ENCODE results near the gene CTDSPL.

Gene CTDSPL

DNA sequence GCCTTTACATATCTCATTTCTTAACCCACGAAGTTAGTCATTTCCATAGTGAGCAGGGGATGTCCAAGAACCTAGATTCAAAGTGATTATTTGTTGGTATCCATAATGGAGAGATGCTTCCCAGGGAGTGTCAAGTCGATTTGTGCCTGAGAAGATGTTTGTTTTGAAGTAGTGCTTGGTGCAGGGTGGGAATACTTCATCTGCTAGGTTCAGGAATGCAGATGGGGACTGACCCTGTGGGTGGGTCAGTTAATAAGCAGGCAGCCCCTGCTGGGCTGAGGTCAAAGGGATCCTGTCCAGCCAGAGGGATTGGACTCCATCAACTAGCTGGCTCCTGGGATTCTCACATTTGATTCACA is 84.8 kb downstream of the CTDSPL start:
- Histone ChIP-seq H3K4me1 (ENCODE audit: control insufficient read depth in 2 of 2, insufficient read depth in 2 of 2, low read length in 2 of 2) (peaks cover 42 to 43% of the 10 kb centered on the region in 2 donors), H3K9me3 (ENCODE audit: control insufficient read depth in 2 of 2, low read length in 2 of 2) (no peaks in the 10 kb centered on the region), H3K4me3 (ENCODE audit: low read length in 2 of 2) (no peak overlapping the region), H3K9ac (ENCODE audit: low read depth in 1 of 2, low read length in 2 of 2) (no peak overlapping the region), H3K27me3 (ENCODE audit: control insufficient read depth in 2 of 2, insufficient read depth in 2 of 2, low read length in 2 of 2) (no peaks in the 10 kb centered on the region), H3K27ac (ENCODE audit: low read depth in 2 of 2, low read length in 2 of 2) (peak overlapping the region in 1 of 2 donors; percentile 28), H3K36me3 (ENCODE audit: control insufficient read depth in 2 of 2, insufficient read depth in 2 of 2, low read length in 2 of 2) (peaks cover 0 to 6% of the 10 kb centered on the region in 2 donors)

DNA sequence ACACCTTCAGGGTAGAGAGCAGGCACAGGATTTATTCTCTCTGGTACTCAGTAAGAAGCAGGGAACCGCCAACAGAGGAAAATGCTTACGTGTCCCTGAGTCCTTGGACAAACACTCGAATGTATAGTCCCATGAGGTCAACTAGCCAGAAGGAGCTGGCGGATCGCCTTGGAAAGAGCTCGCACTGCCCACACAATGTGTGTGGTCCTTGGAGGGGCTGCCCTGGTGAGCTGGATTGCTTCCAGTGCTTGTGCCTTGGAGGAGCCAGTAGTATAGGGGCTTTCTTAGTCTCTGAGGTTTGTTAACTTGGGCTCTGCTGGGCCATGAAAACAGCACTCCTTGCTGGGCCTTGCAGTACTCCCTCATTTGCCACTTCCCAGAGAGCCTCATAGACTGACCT is 88.2 kb downstream of the CTDSPL start:
- H3K4me3 ChIP-seq (ENCODE audit: low read length in 2 of 2), result no peak overlapping the region
- H3K27me3 ChIP-seq (ENCODE audit: control insufficient read depth in 2 of 2, insufficient read depth in 2 of 2, low read length in 2 of 2), result no peaks in the 10 kb centered on the region
- no peak overlapping the region for H3K27ac ChIP-seq (ENCODE audit: low read depth in 2 of 2, low read length in 2 of 2)
- peaks cover 14 to 18% of the 10 kb centered on the region in 2 donors for H3K4me1 ChIP-seq (ENCODE audit: control insufficient read depth in 2 of 2, insufficient read depth in 2 of 2, low read length in 2 of 2)
- no peaks in the 10 kb centered on the region for H3K9me3 ChIP-seq (ENCODE audit: control insufficient read depth in 2 of 2, low read length in 2 of 2)
- peaks cover 0 to 11% of the 10 kb centered on the region in 2 donors for H3K36me3 ChIP-seq (ENCODE audit: control insufficient read depth in 2 of 2, insufficient read depth in 2 of 2, low read length in 2 of 2)
- H3K9ac ChIP-seq (ENCODE audit: low read depth in 1 of 2, low read length in 2 of 2), result no peak overlapping the region

DNA sequence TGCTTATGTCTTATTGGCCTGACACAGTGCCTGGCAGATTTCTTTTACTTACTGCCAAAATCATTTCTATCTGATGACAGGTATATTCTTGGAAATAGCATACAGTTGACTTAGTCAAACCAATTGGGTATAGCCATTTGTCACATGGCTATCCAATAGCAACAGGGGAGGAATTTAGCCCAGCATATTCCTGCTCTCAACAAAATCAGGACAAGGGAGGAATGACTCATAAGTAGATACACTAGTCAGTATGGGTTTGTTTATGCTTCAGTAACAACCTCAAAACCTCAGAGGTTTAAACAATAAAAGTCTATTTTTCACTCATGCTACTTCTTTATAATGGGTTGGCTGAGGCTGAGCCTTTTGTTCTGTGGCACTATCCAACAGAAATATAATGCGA is 90.9 kb downstream of the CTDSPL start:
- no peaks in the 10 kb centered on the region for H3K27me3 ChIP-seq (ENCODE audit: control insufficient read depth in 2 of 2, insufficient read depth in 2 of 2, low read length in 2 of 2)
- H3K9ac ChIP-seq (ENCODE audit: low read depth in 1 of 2, low read length in 2 of 2), result no peak overlapping the region
- no peak overlapping the region for H3K4me3 ChIP-seq (ENCODE audit: low read length in 2 of 2)
- H3K36me3 ChIP-seq (ENCODE audit: control insufficient read depth in 2 of 2, insufficient read depth in 2 of 2, low read length in 2 of 2), result peaks cover 0 to 15% of the 10 kb centered on the region in 2 donors
- peaks cover 0 to 14% of the 10 kb centered on the region in 2 donors for H3K4me1 ChIP-seq (ENCODE audit: control insufficient read depth in 2 of 2, insufficient read depth in 2 of 2, low read length in 2 of 2)
- H3K27ac ChIP-seq (ENCODE audit: low read depth in 2 of 2, low read length in 2 of 2), result no peak overlapping the region
- no peaks in the 10 kb centered on the region for H3K9me3 ChIP-seq (ENCODE audit: control insufficient read depth in 2 of 2, low read length in 2 of 2)

DNA sequence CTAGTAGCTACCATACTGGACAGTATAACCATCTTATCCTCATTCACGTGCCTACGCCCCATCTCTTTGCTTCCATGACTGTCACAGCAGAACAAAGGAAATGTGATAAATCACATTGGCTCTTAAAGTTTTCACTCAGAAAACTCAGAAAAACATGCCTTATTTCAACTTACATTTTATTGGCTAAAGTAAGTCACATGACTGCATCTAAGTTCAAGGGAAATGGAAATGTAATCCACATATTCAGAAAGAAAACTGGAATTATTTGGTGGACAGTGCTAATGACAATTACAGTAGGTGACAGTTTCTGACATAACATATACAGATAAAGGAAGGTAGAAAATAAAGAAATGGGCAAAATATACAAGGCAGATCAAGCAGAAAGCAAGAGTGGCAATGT is 91.5 kb downstream of the CTDSPL start:
- Histone ChIP-seq H3K4me3 (ENCODE audit: low read length in 2 of 2) (no peak overlapping the region), H3K27ac (ENCODE audit: low read depth in 2 of 2, low read length in 2 of 2) (no peak overlapping the region), H3K9me3 (ENCODE audit: control insufficient read depth in 2 of 2, low read length in 2 of 2) (no peaks in the 10 kb centered on the region), H3K36me3 (ENCODE audit: control insufficient read depth in 2 of 2, insufficient read depth in 2 of 2, low read length in 2 of 2) (peaks cover 0 to 15% of the 10 kb centered on the region in 2 donors), H3K4me1 (ENCODE audit: control insufficient read depth in 2 of 2, insufficient read depth in 2 of 2, low read length in 2 of 2) (peaks cover 0 to 16% of the 10 kb centered on the region in 2 donors), H3K9ac (ENCODE audit: low read depth in 1 of 2, low read length in 2 of 2) (no peak overlapping the region), H3K27me3 (ENCODE audit: control insufficient read depth in 2 of 2, insufficient read depth in 2 of 2, low read length in 2 of 2) (no peaks in the 10 kb centered on the region)

DNA sequence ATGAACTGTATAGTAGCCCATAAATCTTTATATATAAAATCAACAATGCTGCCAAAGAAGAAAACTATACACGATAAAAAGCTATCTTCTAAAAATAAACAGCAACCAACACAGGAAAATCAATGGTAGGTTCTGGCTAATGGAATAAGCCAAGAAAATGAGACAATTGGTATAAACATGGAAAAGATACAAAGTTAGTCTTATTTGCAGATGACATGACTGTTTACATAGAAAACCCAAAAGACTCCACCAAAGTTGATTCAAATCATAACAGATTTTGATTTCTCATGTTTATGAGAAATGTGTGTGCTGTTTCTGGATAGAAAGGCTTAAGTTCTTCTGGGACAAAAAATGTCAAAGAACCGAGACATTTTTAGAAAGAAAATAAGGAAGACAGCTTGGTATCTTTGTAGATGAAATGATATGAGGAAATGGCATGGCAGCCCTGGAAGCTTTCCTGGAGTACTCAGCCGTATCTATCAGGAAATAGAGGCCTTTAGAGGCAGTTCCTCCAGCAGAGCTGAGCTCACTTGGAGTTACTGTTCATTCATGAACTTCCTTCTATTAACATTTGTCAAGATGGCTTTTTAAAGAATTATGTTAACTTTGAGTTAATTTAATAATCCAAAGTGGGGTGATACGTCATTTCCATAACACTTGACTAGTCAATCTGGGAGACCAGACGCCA is 92.2 kb downstream of the CTDSPL start:
- H3K4me1 ChIP-seq (ENCODE audit: control insufficient read depth in 2 of 2, insufficient read depth in 2 of 2, low read length in 2 of 2), result peaks cover 0 to 16% of the 10 kb centered on the region in 2 donors
- H3K27ac ChIP-seq (ENCODE audit: low read depth in 2 of 2, low read length in 2 of 2), result peak overlapping the region in 1 of 2 donors; percentile 29

DNA sequence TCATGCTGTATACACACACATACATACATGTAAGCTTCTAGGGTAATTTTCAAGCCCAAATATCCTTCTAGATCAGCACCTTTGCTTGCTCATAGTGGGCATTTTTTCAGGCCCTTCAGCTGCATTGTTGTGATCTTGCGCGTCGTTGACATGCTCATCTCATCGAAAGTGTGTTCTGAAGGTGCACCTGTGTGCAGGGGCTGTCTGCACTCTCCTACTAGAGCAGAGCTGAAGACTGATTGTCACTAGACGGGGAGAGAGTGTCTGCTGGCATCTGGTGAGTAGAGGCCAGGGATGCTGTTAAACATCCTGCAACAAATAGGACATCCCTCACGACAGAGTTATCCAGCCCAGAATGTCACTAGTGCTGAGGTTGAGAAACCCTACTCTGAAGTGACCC is 93.2 kb downstream of the CTDSPL start:
- H3K36me3 ChIP-seq (ENCODE audit: control insufficient read depth in 2 of 2, insufficient read depth in 2 of 2, low read length in 2 of 2), result peaks cover 0 to 12% of the 10 kb centered on the region in 2 donors
- H3K27ac ChIP-seq (ENCODE audit: low read depth in 2 of 2, low read length in 2 of 2), result no peak overlapping the region
- no peaks in the 10 kb centered on the region for H3K27me3 ChIP-seq (ENCODE audit: control insufficient read depth in 2 of 2, insufficient read depth in 2 of 2, low read length in 2 of 2)
- no peaks in the 10 kb centered on the region for H3K9me3 ChIP-seq (ENCODE audit: control insufficient read depth in 2 of 2, low read length in 2 of 2)
- H3K9ac ChIP-seq (ENCODE audit: low read depth in 1 of 2, low read length in 2 of 2), result no peak overlapping the region
- H3K4me1 ChIP-seq (ENCODE audit: control insufficient read depth in 2 of 2, insufficient read depth in 2 of 2, low read length in 2 of 2), result peaks cover 0 to 16% of the 10 kb centered on the region in 2 donors
- no peak overlapping the region for H3K4me3 ChIP-seq (ENCODE audit: low read length in 2 of 2)

More for the DNA sequence above, 92.2 kb downstream of the CTDSPL start:
- no peaks in the 10 kb centered on the region for H3K9me3 ChIP-seq (ENCODE audit: control insufficient read depth in 2 of 2, low read length in 2 of 2)
- H3K27me3 ChIP-seq (ENCODE audit: control insufficient read depth in 2 of 2, insufficient read depth in 2 of 2, low read length in 2 of 2), result no peaks in the 10 kb centered on the region
- no peak overlapping the region for H3K9ac ChIP-seq (ENCODE audit: low read depth in 1 of 2, low read length in 2 of 2)
- H3K36me3 ChIP-seq (ENCODE audit: control insufficient read depth in 2 of 2, insufficient read depth in 2 of 2, low read length in 2 of 2), result peaks cover 0 to 15% of the 10 kb centered on the region in 2 donors
- H3K4me3 ChIP-seq (ENCODE audit: low read length in 2 of 2), result no peak overlapping the region

DNA sequence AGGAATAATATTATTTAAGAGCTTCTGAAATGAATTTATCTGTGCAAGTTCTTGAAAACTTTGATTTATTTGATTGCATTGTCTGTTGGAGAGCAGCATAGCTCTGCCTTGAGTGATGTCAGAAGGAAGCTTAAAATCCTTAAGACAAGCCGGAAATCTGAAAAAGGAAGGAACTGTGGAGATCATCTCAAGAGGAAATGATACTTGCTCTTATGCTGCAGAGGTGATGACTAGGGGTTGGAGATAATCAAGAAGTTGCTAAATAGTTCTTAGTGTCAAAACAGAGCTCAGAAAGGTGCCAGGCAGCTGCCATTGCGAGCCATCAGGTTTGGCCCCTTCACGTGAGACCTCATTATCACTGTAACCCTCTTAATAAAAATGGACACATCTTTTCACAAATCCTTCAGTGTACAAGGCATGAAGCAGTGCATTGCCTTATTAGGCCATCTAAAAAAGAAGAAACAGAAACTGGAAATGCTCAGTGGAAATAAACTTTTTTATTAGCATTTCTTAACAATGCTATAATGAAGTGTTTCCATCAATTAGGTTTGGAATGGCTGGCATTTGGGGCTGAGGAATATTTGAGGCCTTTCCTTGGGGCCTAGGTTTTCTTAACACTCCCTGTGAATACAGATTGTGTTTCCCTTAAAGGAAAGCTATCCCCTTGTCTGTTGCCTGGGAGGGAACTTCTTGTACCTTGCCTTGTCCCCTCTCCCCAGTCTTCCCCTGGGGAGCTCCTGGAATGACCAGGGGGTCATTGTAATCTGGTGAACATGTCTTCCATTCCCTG is 94.4 kb downstream of the CTDSPL start:
- H3K36me3 ChIP-seq (ENCODE audit: control insufficient read depth in 2 of 2, insufficient read depth in 2 of 2, low read length in 2 of 2), result peaks cover 0 to 9% of the 10 kb centered on the region in 2 donors
- peak overlapping the region; percentile 45 to 54 for H3K27ac ChIP-seq (ENCODE audit: low read depth in 2 of 2, low read length in 2 of 2)
- no peak overlapping the region for H3K4me3 ChIP-seq (ENCODE audit: low read length in 2 of 2)
- peaks cover 2 to 18% of the 10 kb centered on the region in 2 donors for H3K4me1 ChIP-seq (ENCODE audit: control insufficient read depth in 2 of 2, insufficient read depth in 2 of 2, low read length in 2 of 2)
- H3K9ac ChIP-seq (ENCODE audit: low read depth in 1 of 2, low read length in 2 of 2), result no peak overlapping the region
- H3K9me3 ChIP-seq (ENCODE audit: control insufficient read depth in 2 of 2, low read length in 2 of 2), result no peaks in the 10 kb centered on the region
- H3K27me3 ChIP-seq (ENCODE audit: control insufficient read depth in 2 of 2, insufficient read depth in 2 of 2, low read length in 2 of 2), result no peaks in the 10 kb centered on the region

DNA sequence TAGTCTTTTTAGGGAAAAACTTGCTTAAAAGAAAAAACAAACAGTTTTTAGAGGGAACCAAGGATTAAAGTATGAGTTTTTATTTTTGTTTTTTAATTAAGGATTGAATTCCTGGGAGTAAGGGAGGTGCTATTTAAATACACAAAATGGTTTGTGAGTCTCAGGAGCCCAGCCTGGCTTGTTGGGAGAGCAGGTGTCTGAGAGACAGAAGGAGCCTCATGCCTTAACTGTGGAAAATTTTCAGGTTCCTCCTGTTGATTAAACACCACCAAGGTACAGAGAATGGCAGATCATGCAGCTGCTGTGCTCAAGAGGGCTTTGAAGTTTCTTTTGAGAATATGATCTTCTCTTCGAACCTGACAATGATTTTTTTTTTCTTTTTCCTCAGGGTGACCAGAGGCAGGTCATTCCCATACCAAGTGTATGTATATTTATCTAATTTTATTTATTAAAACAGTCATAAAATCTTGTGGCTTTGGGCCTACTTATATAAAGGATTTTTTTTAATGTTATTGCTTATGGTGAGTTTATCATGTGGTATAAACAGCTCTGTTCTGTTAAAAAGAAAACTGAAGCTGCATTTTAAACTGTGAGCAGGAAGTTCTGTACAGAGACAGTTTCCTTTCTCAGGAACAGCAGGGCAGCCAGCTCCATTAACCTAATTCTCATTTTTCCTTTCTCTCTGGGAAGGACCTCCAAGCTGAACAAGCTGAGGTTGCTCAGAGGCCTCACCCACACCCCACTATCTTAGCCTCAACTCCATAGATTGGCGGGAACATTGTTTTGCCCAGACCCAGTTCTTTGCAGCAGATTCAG is 95.3 kb downstream of the CTDSPL start:
- peak overlapping the region in 1 of 2 donors; percentile 26 for H3K9ac ChIP-seq (ENCODE audit: low read depth in 1 of 2, low read length in 2 of 2)

DNA sequence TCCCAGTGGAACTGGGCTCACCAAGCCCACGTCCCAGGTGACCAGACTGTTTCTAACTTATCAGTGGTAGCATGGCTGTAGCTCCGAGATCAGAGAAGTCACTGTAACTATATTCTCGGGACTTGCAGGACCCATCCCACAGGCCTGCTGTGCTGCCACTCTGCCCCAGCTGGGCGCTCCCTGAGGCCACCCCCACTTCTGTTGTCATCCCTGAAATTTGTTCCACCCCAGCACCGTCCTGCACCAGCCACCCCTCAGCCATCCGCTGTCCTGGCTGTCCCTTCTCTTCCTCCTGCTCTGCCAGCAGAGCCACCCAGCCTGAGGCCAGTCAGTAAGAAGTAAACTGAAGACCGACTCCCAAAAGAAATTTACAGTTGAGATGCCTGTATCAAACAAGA is 95.9 kb downstream of the CTDSPL start:
- Histone ChIP-seq H3K4me3 (ENCODE audit: low read length in 2 of 2) (no peak overlapping the region), H3K36me3 (ENCODE audit: control insufficient read depth in 2 of 2, insufficient read depth in 2 of 2, low read length in 2 of 2) (peaks cover 0 to 9% of the 10 kb centered on the region in 2 donors), H3K9me3 (ENCODE audit: control insufficient read depth in 2 of 2, low read length in 2 of 2) (no peaks in the 10 kb centered on the region), H3K27me3 (ENCODE audit: control insufficient read depth in 2 of 2, insufficient read depth in 2 of 2, low read length in 2 of 2) (no peaks in the 10 kb centered on the region), H3K4me1 (ENCODE audit: control insufficient read depth in 2 of 2, insufficient read depth in 2 of 2, low read length in 2 of 2) (peaks cover 13 to 29% of the 10 kb centered on the region in 2 donors), H3K27ac (ENCODE audit: low read depth in 2 of 2, low read length in 2 of 2) (peak overlapping the region; percentile 60 to 61), H3K9ac (ENCODE audit: low read depth in 1 of 2, low read length in 2 of 2) (peak overlapping the region in 1 of 2 donors; percentile 26)

More for the DNA sequence above, 95.3 kb downstream of the CTDSPL start:
- H3K36me3 ChIP-seq (ENCODE audit: control insufficient read depth in 2 of 2, insufficient read depth in 2 of 2, low read length in 2 of 2), result peaks cover 0 to 9% of the 10 kb centered on the region in 2 donors
- no peak overlapping the region for H3K4me3 ChIP-seq (ENCODE audit: low read length in 2 of 2)
- H3K27ac ChIP-seq (ENCODE audit: low read depth in 2 of 2, low read length in 2 of 2), result peak overlapping the region; percentile 60 to 61
- H3K9me3 ChIP-seq (ENCODE audit: control insufficient read depth in 2 of 2, low read length in 2 of 2), result no peaks in the 10 kb centered on the region
- peaks cover 8 to 24% of the 10 kb centered on the region in 2 donors for H3K4me1 ChIP-seq (ENCODE audit: control insufficient read depth in 2 of 2, insufficient read depth in 2 of 2, low read length in 2 of 2)
- no peaks in the 10 kb centered on the region for H3K27me3 ChIP-seq (ENCODE audit: control insufficient read depth in 2 of 2, insufficient read depth in 2 of 2, low read length in 2 of 2)
